GM23338 (cell line): ENCODE data around the gene ZNF92. TPM values are rescaled to one million over a fixed set of nuclear protein-coding genes. Genes with fewer than 3 reads are reported as not detected.

Source experiments
- ATAC-seq: fragments of 200-7000 bp; cut with Tn5 transposase; 3 replicates; pipeline ENCODE4 v1.9.1; 2020
- DNase-seq: peaks from one replicate; pipeline ENCODE4 v3.0.0-alpha.2; 2015; ENCODE audit warnings: low spot score
- H2AFZ ChIP-seq: fragments of 200-600 bp; sonication (generic); 2 replicates; pipeline ENCODE4 v1.8.0; 2016; ENCODE audit warnings: antibody characterized with exemption, mild to moderate bottlenecking, moderate library complexity
- H3F3A ChIP-seq: fragments of 200-600 bp; sonication (generic); replicated peaks from 2 replicates; pipeline ENCODE4 v1.8.0; 2017; ENCODE audit warnings: antibody characterized with exemption, mixed run types, low read depth
- H3K27ac ChIP-seq: fragments of 200-600 bp; sonication (generic); 2 replicates; pipeline ENCODE4 v1.6.1; 2016; ENCODE audit warnings: low read depth
- H3K27me3 ChIP-seq: fragments of 200-600 bp; sonication (generic); 2 replicates; pipeline ENCODE4 v1.8.0; 2016; ENCODE audit warnings: mild to moderate bottlenecking, mixed run types, moderate library complexity; ENCODE audit not compliant: insufficient read depth
- H3K36me3 ChIP-seq: fragments of 200-600 bp; sonication (generic); 2 replicates; pipeline ENCODE4 v1.8.0; 2016; ENCODE audit warnings: mild to moderate bottlenecking; ENCODE audit not compliant: insufficient read depth
- H3K4me1 ChIP-seq: fragments of 200-600 bp; sonication (generic); 2 replicates; pipeline ENCODE4 v1.8.0; 2016; ENCODE audit warnings: mild to moderate bottlenecking, moderate library complexity; ENCODE audit not compliant: insufficient read depth
- H3K4me2 ChIP-seq: fragments of 200-600 bp; sonication (generic); 2 replicates; pipeline ENCODE4 v1.7.1; 2017; ENCODE audit warnings: mixed run types
- H3K4me3 ChIP-seq: fragments of 200-600 bp; sonication (generic); 2 replicates; pipeline ENCODE4 v1.6.1; 2016; ENCODE audit warnings: mixed run types
- H3K79me2 ChIP-seq: fragments of 200-600 bp; sonication (generic); replicated peaks from 2 replicates; pipeline ENCODE4 v1.8.0; 2017; ENCODE audit warnings: mild to moderate bottlenecking; ENCODE audit not compliant: insufficient read depth
- H3K9me2 ChIP-seq: fragments of 200-600 bp; sonication (generic); 2 replicates; pipeline ENCODE4 v1.8.0; 2017; ENCODE audit not compliant: insufficient read depth
- H4K20me1 ChIP-seq: fragments of 200-600 bp; sonication (generic); replicated peaks from 2 replicates; pipeline ENCODE4 v1.8.0; 2017; ENCODE audit warnings: mild to moderate bottlenecking; ENCODE audit not compliant: insufficient read depth
- H3K27ac Mint-ChIP-seq: 2 replicates; pipeline ENCODE4 v1.8.0; 2020; ENCODE audit warnings: inconsistent platforms, mild to moderate bottlenecking, moderate library complexity, mixed read lengths
- H3K27me3 Mint-ChIP-seq: 3 replicates; pipeline ENCODE4 v1.8.0; 2022; ENCODE audit warnings: low read depth, mild to moderate bottlenecking, moderate library complexity, mixed read lengths, inconsistent platforms; ENCODE audit not compliant: insufficient read depth, poor library complexity
- H3K36me3 Mint-ChIP-seq: 3 replicates; pipeline ENCODE4 v1.8.0; 2021; ENCODE audit warnings: low read depth, mild to moderate bottlenecking, inconsistent platforms, moderate library complexity, mixed read lengths
- H3K4me1 Mint-ChIP-seq: 3 replicates; pipeline ENCODE4 v1.8.0; 2020; ENCODE audit warnings: mild to moderate bottlenecking, inconsistent platforms, mixed read lengths
- H3K4me3 Mint-ChIP-seq: 3 replicates; pipeline ENCODE4 v1.8.0; 2021; ENCODE audit warnings: moderate library complexity, mild to moderate bottlenecking, inconsistent platforms, mixed read lengths
- H3K9me3 Mint-ChIP-seq: 3 replicates; pipeline ENCODE4 v1.8.0; 2020; ENCODE audit warnings: moderate library complexity, mild to moderate bottlenecking, inconsistent platforms, mixed read lengths
- CREB1 ChIP-seq: fragments of 250-450 bp; sonication (Bioruptor Pico); IDR thresholded peaks from 2 replicates; pipeline ENCODE4 v1.5.0; 2020; ENCODE audit warnings: low read depth, mild to moderate bottlenecking, moderate library complexity
- ETS1 ChIP-seq: IDR thresholded peaks from 2 replicates; pipeline ENCODE4 v1.6.1; 2016; ENCODE audit warnings: antibody characterized with exemption
- EZH2 ChIP-seq: fragments of 200-600 bp; sonication (generic); IDR thresholded peaks from one replicate; pipeline ENCODE4 v1.8.0; 2017; ENCODE audit warnings: antibody characterized with exemption, mild to moderate bottlenecking, low read depth; ENCODE audit not compliant: unreplicated experiment
- EZH2phosphoT487 ChIP-seq: fragments of 200-600 bp; sonication (generic); IDR thresholded peaks from one replicate; pipeline ENCODE4 v1.8.1; 2018; ENCODE audit warnings: antibody characterized with exemption; ENCODE audit not compliant: unreplicated experiment
- JUNB ChIP-seq: IDR thresholded peaks from one replicate; pipeline ENCODE4 v1.6.1; 2016; ENCODE audit warnings: antibody characterized with exemption; ENCODE audit not compliant: unreplicated experiment
- NANOG ChIP-seq: IDR thresholded peaks from 2 replicates; pipeline ENCODE4 v1.6.1; 2016; ENCODE audit warnings: antibody characterized with exemption, borderline replicate concordance
- POLR2AphosphoS5 ChIP-seq: IDR thresholded peaks from 2 replicates; pipeline ENCODE4 v1.6.1; 2016; ENCODE audit warnings: antibody characterized with exemption, low read depth
- STAT1 ChIP-seq: IDR thresholded peaks from one replicate; pipeline ENCODE4 v1.6.1; 2016; ENCODE audit warnings: antibody characterized with exemption; ENCODE audit not compliant: unreplicated experiment
- ZNF114 ChIP-seq: fragments of 250-450 bp; sonication (Bioruptor Pico); IDR thresholded peaks from 2 replicates; pipeline ENCODE4 v1.5.0; 2020; ENCODE audit warnings: mild to moderate bottlenecking, moderate library complexity
- ZNF331 ChIP-seq: fragments of 250-450 bp; sonication (Bioruptor Pico); IDR thresholded peaks from 2 replicates; pipeline ENCODE4 v1.5.0; 2020; ENCODE audit warnings: low read depth, mild to moderate bottlenecking, moderate library complexity
- polyA plus RNA-seq: library from polyadenylated mRNA; unstranded; fragments of >200 nt; fragmentation: Nextera tagmentation; extraction: Ambion mirVana; gene quantifications from 2 replicates; pipeline ENCODE4 v1.2.1, GENCODE V29; 2016
- total RNA-seq: library from RNA; depleted of rRNA; stranded (reverse); fragments of >200 nt; shearing (Covaris generic); gene quantifications from 2 replicates; pipeline ENCODE4 v1.2.3, GENCODE V29; 2014
- TF ChIP-seq, protein P1 (sequence below): IDR thresholded peaks from one replicate; pipeline ENCODE4 v1.6.1; 2018; ENCODE audit warnings: antibody characterized with exemption; ENCODE audit not compliant: unreplicated experiment
- TF ChIP-seq, protein P2 (sequence below), 2 experiments: fragments of 200-600 bp in 1 of 2; sonication (generic) in 1 of 2; conservative IDR thresholded peaks; 2 replicates each; pipeline versions ENCODE4 v1.5.1 to v1.6.1; 2016 to 2017; ENCODE audit warnings: antibody characterized with exemption in 2 of 2, low read depth in 2 of 2, mild to moderate bottlenecking in 2 of 2, moderate library complexity in 1 of 2
- TF ChIP-seq, protein P3 (sequence below): fragments of 250-450 bp; sonication (Bioruptor Pico); IDR thresholded peaks from 2 replicates; pipeline ENCODE4 v1.5.0; 2020; ENCODE audit warnings: mild to moderate bottlenecking, moderate library complexity

ZNF92 gene
- total and polyA plus RNA-seq, 2 experiments from 2014 or later = 25.3 to 56.3 TPM

GRCh38 chr7:65429642-65430343, 56.1 kb downstream of the ZNF92 start:
- DNase-seq (no peak), ATAC-seq (no peak)
- no peak overlapping the region for H3K27ac Mint-ChIP-seq
- Histone ChIP-seq H3K4me3 (no peak overlapping the region), H3K4me2 (no peak overlapping the region), H3K27ac (no peak overlapping the region), H3F3A (peaks cover 19% of the 10 kb centered on the region), H3K36me3 (0 out of 2 replicates have a peak, but pooled peaks cover 3% of the 10 kb centered on the region), H4K20me1 (no peaks in the 10 kb centered on the region), H3K27me3 (no peaks in the 10 kb centered on the region), H2AFZ (no peak overlapping the region), H3K79me2 (no peaks in the 10 kb centered on the region), H3K9me2 (peaks cover 14% of the 10 kb centered on the region), H3K4me1 (no peaks in the 10 kb centered on the region)
- no peaks in the 10 kb centered on the region for H3K4me1 Mint-ChIP-seq
- H3K4me3 Mint-ChIP-seq = no peak overlapping the region
- H3K9me3 Mint-ChIP-seq = peaks cover 68% of the 10 kb centered on the region
- peaks cover 5% of the 10 kb centered on the region for H3K27me3 Mint-ChIP-seq
- peaks cover 33% of the 10 kb centered on the region for H3K36me3 Mint-ChIP-seq
- TF ChIP-seq EZH2 = no peak
- no peak for TF ChIP-seq NANOG
- no peak for TF ChIP-seq JUNB
- TF ChIP-seq STAT1 = no peak
- no peak for TF ChIP-seq POLR2AphosphoS5
- TF ChIP-seq ZNF114 (CRISPR knock-in tag) = no peak
- TF ChIP-seq, protein P1, sequence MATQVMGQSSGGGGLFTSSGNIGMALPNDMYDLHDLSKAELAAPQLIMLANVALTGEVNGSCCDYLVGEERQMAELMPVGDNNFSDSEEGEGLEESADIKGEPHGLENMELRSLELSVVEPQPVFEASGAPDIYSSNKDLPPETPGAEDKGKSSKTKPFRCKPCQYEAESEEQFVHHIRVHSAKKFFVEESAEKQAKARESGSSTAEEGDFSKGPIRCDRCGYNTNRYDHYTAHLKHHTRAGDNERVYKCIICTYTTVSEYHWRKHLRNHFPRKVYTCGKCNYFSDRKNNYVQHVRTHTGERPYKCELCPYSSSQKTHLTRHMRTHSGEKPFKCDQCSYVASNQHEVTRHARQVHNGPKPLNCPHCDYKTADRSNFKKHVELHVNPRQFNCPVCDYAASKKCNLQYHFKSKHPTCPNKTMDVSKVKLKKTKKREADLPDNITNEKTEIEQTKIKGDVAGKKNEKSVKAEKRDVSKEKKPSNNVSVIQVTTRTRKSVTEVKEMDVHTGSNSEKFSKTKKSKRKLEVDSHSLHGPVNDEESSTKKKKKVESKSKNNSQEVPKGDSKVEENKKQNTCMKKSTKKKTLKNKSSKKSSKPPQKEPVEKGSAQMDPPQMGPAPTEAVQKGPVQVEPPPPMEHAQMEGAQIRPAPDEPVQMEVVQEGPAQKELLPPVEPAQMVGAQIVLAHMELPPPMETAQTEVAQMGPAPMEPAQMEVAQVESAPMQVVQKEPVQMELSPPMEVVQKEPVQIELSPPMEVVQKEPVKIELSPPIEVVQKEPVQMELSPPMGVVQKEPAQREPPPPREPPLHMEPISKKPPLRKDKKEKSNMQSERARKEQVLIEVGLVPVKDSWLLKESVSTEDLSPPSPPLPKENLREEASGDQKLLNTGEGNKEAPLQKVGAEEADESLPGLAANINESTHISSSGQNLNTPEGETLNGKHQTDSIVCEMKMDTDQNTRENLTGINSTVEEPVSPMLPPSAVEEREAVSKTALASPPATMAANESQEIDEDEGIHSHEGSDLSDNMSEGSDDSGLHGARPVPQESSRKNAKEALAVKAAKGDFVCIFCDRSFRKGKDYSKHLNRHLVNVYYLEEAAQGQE = no peak
- TF ChIP-seq, protein P2, sequence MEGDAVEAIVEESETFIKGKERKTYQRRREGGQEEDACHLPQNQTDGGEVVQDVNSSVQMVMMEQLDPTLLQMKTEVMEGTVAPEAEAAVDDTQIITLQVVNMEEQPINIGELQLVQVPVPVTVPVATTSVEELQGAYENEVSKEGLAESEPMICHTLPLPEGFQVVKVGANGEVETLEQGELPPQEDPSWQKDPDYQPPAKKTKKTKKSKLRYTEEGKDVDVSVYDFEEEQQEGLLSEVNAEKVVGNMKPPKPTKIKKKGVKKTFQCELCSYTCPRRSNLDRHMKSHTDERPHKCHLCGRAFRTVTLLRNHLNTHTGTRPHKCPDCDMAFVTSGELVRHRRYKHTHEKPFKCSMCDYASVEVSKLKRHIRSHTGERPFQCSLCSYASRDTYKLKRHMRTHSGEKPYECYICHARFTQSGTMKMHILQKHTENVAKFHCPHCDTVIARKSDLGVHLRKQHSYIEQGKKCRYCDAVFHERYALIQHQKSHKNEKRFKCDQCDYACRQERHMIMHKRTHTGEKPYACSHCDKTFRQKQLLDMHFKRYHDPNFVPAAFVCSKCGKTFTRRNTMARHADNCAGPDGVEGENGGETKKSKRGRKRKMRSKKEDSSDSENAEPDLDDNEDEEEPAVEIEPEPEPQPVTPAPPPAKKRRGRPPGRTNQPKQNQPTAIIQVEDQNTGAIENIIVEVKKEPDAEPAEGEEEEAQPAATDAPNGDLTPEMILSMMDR (conservative IDR thresholded peaks at IDR 0.05; ENCODE audit: low read depth in 2 of 2) = no peak
- no peak for TF ChIP-seq ZNF331 (CRISPR knock-in tag)
- TF ChIP-seq ETS1 = no peak
- TF ChIP-seq EZH2phosphoT487 = no peak
- TF ChIP-seq CREB1 (CRISPR knock-in tag) = no peak
- TF ChIP-seq, protein P3, sequence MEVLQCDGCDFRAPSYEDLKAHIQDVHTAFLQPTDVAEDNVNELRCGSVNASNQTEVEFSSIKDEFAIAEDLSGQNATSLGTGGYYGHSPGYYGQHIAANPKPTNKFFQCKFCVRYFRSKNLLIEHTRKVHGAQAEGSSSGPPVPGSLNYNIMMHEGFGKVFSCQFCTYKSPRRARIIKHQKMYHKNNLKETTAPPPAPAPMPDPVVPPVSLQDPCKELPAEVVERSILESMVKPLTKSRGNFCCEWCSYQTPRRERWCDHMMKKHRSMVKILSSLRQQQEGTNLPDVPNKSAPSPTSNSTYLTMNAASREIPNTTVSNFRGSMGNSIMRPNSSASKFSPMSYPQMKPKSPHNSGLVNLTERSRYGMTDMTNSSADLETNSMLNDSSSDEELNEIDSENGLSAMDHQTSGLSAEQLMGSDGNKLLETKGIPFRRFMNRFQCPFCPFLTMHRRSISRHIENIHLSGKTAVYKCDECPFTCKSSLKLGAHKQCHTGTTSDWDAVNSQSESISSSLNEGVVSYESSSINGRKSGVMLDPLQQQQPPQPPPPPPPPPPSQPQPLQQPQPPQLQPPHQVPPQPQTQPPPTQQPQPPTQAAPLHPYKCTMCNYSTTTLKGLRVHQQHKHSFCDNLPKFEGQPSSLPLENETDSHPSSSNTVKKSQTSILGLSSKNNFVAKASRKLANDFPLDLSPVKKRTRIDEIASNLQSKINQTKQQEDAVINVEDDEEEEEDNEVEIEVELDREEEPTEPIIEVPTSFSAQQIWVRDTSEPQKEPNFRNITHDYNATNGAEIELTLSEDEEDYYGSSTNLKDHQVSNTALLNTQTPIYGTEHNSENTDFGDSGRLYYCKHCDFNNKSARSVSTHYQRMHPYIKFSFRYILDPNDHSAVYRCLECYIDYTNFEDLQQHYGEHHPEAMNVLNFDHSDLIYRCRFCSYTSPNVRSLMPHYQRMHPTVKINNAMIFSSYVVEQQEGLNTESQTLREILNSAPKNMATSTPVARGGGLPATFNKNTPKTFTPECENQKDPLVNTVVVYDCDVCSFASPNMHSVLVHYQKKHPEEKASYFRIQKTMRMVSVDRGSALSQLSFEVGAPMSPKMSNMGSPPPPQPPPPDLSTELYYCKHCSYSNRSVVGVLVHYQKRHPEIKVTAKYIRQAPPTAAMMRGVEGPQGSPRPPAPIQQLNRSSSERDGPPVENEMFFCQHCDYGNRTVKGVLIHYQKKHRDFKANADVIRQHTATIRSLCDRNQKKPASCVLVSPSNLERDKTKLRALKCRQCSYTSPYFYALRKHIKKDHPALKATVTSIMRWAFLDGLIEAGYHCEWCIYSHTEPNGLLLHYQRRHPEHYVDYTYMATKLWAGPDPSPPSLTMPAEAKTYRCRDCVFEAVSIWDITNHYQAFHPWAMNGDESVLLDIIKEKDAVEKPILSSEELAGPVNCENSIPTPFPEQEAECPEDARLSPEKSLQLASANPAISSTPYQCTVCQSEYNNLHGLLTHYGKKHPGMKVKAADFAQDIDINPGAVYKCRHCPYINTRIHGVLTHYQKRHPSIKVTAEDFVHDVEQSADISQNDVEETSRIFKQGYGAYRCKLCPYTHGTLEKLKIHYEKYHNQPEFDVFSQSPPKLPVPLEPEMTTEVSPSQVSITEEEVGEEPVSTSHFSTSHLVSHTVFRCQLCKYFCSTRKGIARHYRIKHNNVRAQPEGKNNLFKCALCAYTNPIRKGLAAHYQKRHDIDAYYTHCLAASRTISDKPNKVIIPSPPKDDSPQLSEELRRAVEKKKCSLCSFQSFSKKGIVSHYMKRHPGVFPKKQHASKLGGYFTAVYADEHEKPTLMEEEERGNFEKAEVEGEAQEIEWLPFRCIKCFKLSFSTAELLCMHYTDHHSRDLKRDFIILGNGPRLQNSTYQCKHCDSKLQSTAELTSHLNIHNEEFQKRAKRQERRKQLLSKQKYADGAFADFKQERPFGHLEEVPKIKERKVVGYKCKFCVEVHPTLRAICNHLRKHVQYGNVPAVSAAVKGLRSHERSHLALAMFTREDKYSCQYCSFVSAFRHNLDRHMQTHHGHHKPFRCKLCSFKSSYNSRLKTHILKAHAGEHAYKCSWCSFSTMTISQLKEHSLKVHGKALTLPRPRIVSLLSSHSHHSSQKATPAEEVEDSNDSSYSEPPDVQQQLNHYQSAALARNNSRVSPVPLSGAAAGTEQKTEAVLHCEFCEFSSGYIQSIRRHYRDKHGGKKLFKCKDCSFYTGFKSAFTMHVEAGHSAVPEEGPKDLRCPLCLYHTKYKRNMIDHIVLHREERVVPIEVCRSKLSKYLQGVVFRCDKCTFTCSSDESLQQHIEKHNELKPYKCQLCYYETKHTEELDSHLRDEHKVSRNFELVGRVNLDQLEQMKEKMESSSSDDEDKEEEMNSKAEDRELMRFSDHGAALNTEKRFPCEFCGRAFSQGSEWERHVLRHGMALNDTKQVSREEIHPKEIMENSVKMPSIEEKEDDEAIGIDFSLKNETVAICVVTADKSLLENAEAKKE (CRISPR knock-in tag) = no peak
